NCI-H446 treated with DMSO at 0.1 percent for 48 hours (cell line): ENCODE data around the gene XXYLT1.
"Not testable (repeated sequence)": the region's sequence is repeated elsewhere in the genome, so short reads cannot be mapped to it uniquely, and the experiment has no call there.

Source experiments
- DNase-seq: peaks from one replicate; lab custom pipeline; 2025; lab: John Stamatoyannopoulos, UW

The XXYLT1 gene

DNA sequence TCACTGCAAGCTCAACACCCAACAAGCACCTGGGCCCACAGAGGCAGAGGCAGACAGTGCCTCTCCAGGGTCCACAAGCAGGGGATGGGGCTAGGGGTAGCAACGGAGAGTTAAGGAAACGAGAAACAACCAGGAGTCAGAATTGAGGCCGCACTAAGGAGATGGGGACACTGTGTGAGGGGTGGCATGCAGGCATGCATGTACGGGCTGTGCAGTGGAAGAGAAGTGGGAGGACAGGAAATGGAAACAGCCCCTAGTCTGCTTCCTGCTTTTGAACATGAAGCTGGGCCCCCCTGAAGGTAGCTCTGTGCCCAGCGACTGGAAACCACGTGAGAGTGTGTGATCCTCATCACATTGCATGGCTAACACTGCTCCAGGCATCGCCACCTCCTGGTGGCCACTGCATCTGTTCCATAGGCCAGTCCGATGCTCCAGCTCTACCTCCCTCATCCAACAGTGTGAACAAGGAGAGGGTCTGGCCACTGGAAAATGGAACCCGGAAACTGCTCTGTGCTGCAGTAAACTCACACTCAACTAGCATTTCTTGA is 44.0 kb downstream of the XXYLT1 start:
- DNase-seq: no peak

DNA sequence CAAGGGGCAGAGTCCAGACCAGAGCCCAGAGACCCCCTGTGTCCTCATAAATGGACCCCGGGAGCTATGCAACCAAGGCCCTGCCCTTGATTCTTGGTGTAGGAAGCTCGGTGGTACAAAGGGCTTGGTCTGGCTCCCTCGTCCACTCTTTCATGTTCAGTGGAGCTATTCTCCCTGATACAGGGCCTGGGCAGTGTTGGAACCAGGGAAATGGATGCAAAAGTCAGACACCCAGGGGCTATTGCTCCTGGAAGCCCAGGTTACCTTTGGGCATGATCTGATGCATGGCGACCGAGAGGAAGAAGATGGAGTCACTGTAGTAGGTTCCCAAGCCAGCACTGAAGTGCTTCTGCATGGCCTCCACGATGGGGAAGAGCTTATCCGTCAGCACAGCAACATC is 44.5 kb downstream of the XXYLT1 start:
- no peak for DNase-seq

- DNase-seq: no peak
Measured at GRCh38 chr3:195224980-195225580, 45.9 kb downstream of the XXYLT1 start.

GRCh38 chr3:195224156-195224979 is 46.6 kb downstream of the XXYLT1 start:
- no peak for DNase-seq

DNA sequence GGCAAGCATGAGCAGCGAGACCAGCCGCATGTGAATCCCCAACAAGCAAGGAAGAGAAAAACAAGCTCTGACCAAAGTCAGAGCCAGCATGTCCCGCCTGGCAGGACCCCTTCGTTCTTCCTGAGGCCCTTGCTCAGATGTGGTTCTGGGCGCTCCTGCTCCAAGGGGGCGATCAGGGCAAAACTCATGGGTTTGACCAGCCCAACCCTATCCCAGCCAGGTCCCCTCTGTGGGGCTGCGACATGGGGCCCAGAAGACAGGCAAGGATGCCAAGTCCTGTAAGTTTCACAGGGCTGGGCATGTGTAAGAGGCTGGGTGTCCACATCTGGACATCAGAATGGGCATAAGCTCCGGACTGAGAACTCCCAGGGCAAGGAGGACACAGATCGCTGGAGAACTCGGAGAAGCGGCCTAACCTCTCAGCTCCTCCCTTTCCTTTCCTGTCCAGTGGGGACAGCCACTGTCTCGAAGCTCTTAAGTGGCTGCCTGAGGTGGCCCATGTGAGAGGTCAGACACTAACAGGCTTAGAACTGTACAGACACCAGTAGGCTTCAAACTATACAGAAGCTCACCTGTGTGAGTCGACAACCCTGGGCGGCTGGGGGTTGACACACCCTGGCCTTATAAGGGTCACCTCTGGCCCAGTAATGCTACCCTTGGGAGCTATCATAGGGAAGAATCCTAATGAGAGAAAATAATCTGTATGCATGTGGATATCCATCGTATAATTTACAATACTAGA is 48.9 kb downstream of the XXYLT1 start:
- no peak for DNase-seq

DNA sequence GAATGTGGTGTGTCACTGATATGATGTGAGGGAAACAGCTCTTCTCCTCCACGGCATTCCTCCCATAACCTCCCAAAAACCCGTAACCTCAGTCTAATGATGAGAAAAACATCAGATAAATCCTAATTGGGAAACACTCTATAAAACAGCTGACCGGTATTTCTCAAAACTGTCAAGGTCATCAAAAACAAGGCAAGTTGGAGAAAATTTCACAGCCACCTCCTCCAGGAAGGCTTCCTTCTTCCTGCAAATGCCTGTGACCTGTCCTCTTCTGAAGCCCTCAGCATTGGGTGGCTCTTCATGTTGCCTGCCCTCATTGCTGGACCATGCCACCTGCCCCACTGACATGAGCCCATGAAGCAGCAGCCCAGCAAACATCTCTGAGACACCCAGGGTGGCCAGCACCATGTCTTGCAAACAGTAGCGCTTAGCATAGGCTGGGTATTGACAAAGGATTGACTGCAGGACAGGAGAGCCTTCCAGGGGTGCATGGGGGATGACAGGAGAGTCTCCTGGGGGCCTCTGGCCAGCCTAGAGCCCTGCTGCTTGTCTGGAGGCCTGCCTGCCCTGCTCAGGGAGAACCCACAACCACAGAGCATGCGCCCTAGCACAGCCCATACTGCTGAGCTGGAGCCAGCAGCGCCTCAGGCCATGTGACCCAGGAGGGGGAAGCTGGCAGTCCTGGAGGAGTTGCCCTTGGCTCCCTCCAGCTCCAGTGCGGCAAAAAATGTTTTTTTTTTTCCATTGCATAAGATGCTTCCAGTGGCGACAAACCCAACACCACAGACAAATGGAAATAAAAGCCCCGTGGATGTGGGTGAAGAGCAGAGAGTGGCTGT is 49.7 kb downstream of the XXYLT1 start:
- DNase-seq: peak; percentile 26

- DNase-seq: no peak
Measured at GRCh38 chr3:195219351-195220230, 51.4 kb downstream of the XXYLT1 start.

DNA sequence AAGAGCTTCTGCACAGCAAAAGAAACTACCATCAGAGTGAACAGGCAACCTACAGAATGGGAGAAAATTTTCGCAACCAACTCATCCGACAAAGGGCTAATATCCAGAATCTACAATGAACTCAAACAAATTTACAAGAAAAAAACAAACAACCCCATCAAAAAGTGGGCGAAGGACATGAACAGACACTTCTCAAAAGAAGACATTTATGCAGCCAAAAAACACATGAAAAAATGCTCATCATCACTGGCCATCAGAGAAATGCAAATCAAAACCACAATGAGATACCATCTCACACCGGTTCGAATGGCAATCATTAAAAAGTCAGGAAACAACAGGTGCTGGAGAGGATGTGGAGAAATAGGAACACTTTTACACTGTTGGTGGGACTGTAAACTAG is 52.6 kb downstream of the XXYLT1 start:
- not testable (repeated sequence) for DNase-seq

DNA sequence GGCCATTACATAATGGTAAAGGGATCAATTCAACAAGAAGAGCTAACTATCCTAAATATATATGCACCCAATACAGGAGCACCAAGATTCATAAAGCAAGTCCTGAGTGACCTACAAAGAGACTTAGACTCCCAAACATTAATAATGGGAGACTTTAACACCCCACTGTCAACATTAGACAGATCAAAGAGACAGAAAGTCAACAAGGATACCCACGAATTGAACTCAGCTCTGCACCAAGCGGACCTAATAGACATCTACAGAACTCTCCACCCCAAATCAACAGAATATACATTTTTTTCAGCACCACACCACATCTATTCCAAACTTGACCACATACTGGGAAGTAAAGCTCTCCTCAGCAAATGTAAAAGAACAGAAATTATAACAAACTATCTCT is 55.4 kb downstream of the XXYLT1 start:
- not testable (repeated sequence) for DNase-seq

DNA sequence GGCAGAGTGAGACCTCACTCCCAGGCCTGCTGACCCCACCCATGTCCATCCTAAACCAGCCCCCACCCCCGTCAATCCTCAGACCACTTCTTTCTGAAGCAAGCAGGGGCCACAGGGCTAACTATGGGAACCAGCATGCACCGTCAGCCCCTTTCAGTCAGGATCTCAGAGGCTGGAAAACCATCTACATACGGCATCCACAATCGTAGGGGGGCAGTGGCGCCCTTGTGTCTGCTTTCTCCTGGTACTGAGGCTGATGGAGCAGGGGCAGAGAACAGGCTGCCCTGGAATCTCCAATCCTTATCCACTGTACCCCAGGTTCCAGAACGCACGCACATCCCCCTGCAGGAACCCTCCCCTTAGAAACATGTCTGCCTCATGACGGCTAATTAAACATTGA is 56.6 kb downstream of the XXYLT1 start:
- no peak for DNase-seq

GRCh38 chr3:195213639-195214315 is 57.2 kb downstream of the XXYLT1 start:
- DNase-seq: no peak

DNA sequence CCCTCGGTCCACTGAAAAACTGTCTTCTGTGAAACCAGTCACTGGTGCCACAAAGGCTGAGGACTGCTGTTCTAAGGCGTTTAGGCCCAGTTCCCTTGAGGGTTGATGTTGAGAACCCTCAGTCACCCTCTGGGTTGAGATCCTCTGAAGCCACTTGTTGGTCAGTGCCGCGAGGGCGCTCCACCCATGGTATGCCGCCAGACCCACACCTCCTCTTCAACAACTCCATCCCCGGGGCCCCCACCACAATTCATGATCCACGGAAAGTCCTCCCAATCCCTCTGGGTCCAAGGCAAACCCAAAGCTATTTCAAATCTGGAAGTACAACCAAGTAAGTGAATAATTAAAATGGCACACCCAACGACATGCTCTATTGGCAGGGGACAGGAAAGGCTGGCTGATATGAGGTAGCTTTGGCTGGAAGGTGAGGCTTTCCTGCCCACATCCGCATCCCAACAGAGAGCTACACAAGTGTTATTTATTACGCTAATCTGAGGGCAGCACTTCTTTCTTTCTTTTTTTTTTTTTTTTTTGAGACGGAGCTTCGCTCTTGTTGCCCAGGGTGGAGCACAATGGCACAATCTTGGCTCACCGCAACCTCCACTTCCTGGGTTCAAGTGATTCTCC is 58.1 kb downstream of the XXYLT1 start:
- DNase-seq: no peak

DNA sequence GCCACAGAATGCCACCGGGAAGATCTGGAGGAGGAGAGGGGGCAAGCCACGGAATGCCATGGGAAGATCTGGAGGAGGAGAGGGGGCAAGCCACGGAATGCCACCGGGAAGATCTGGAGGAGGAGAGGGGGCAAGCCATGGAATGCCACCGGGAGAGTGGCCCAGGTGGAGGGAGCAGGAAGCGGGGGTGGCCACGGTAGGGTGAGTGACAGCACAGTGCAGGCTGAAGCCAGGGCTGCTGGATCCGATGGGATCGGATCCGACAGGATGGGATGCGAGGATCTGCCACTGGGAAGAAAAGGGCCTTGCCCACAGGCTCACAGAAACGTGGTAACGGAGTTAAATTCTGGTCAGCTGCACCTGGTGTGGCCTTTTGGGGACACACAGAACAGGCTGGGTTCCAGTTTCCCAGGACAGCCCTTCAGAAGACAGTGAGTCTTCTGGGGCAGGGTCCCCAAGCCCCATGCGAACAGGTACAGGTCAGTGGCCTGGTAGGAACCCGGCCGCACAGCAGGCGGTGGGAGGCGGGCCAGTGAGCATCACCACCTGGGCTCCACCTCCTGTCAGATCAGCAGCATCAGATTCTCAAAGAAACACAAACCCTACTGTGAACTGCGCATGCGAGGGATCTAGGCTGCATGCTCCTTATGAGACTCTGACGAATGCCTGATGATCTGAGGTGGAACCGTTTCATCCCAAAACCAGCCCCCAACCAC is 58.8 kb downstream of the XXYLT1 start:
- DNase-seq: no peak

DNA sequence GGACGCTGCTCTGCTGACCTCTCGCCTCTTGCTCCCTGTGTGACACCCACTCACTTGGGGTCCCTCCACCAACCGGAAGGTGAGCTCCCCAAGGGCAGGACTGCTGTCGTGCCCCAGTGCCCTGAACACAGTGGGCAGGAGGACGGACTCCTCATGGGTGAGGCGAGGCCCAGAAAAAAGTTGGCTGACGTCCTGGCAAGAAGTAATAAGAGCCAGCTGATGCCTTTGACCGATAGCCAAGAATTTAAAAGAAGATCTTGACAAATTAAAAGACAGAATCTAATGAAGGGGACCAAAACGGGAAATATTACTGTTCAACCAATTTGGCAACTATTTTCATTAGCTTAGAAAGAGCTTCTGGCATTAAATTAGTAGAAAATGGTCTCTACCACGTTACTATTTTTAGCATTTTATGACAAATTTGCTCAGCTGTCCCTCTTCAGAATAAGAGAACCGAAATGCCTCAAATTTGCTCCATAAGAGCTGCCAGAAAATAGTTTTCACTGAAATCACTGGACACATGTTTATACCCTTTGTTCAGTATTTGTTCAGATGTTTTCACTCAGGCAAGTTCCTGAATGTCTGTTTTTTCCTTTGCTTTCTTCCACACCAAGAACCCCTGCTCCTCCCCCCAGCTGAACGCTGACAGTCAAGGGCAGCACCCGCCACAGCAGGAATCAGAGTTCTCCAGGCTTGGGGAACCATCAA is 60.5 kb downstream of the XXYLT1 start:
- DNase-seq: peak; percentile 98

- DNase-seq: peak; percentile 67
Measured at GRCh38 chr3:195209847-195210265, 61.1 kb downstream of the XXYLT1 start.

GRCh38 chr3:195209083-195209846 is 61.7 kb downstream of the XXYLT1 start:
- no peak for DNase-seq

- DNase-seq: no peak
Measured at GRCh38 chr3:195208631-195209030, 62.3 kb downstream of the XXYLT1 start.

- no peak for DNase-seq
Measured at GRCh38 chr3:195208183-195208582, 62.8 kb downstream of the XXYLT1 start.
